Measurements from ENCODE around the gene OPRM1.
"Not testable (repeated sequence)": the region's sequence is repeated elsewhere in the genome, so short reads cannot be mapped to it uniquely, and the experiment has no call there.

The OPRM1 gene

GRCh38 chr6:154039231-154039842 lies at the start of gene OPRM1:
OPRM1 (plus strand) TSS chr6:154039240; CDS start chr6:154039545, 305 bp downstream.
- DNase-seq, result no peak

- DNase-seq, result no peak
These were observed 49.1 kb upstream of the OPRM1 start for GRCh38 chr6:153989989-153990388.

- DNase-seq, result no peak
These were observed 45.0 kb upstream of the OPRM1 start for GRCh38 chr6:153994004-153994403.

- no peak for DNase-seq
These were observed 44.2 kb upstream of the OPRM1 start for GRCh38 chr6:153994811-153995210.

GRCh38 chr6:153997221-153997620 lies 41.8 kb upstream of the OPRM1 start:
- DNase-seq, result no peak

- DNase-seq, result no peak
These were observed 37.4 kb upstream of the OPRM1 start for GRCh38 chr6:154001494-154002285.

- no peak for DNase-seq
These were observed 36.1 kb upstream of the OPRM1 start for GRCh38 chr6:154002894-154003293.

GRCh38 chr6:154010371-154010770 lies 28.7 kb upstream of the OPRM1 start:
- DNase-seq, result no peak

- no peak for DNase-seq
These were observed 26.2 kb upstream of the OPRM1 start for GRCh38 chr6:154012852-154013251.

GRCh38 chr6:154017786-154018185 lies 21.3 kb upstream of the OPRM1 start:
- DNase-seq, result no peak

- DNase-seq, result no peak
These were observed 8.4 kb upstream of the OPRM1 start for GRCh38 chr6:154030646-154031045.

GRCh38 chr6:154041001-154041400 lies 2.0 kb downstream of the OPRM1 start:
- no peak for DNase-seq

- DNase-seq, result no peak
These were observed 14.1 kb downstream of the OPRM1 start for GRCh38 chr6:154053141-154053540.

- DNase-seq, result no peak
These were observed 17.5 kb downstream of the OPRM1 start for GRCh38 chr6:154056536-154056935.

GRCh38 chr6:154057098-154057497 lies 18.1 kb downstream of the OPRM1 start:
- DNase-seq, result no peak

- no peak for DNase-seq
These were observed 20.1 kb downstream of the OPRM1 start for GRCh38 chr6:154058963-154059680.

- no peak for DNase-seq
These were observed 21.0 kb downstream of the OPRM1 start for GRCh38 chr6:154060076-154060475.

- DNase-seq, result no peak
These were observed 31.0 kb downstream of the OPRM1 start for GRCh38 chr6:154070041-154070440.

GRCh38 chr6:154070657-154071056 lies 31.6 kb downstream of the OPRM1 start:
- no peak for DNase-seq

- no peak for DNase-seq
These were observed 32.2 kb downstream of the OPRM1 start for GRCh38 chr6:154071236-154071635.

GRCh38 chr6:154071711-154072110 lies 32.7 kb downstream of the OPRM1 start:
- no peak for DNase-seq

GRCh38 chr6:154078596-154078995 lies 39.6 kb downstream of the OPRM1 start:
- not testable (repeated sequence) for DNase-seq

- no peak for DNase-seq
These were observed 41.6 kb downstream of the OPRM1 start for GRCh38 chr6:154080461-154081189.
